Gastrocnemius medialis (tissue), 4 donors: Measurements from ENCODE around the gene TIAL1.

Experiments
- CTCF ChIP-seq, 5 experiments: fragments of 450-650 bp in 3 of 5; fragments of 200-600 bp in 2 of 5; sonication (generic) in 2 of 5; IDR thresholded peaks in 4 of 5; conservative IDR thresholded peaks in 1 of 5; 1 replicate in 4 of 5; 2 replicates in 1 of 5; pipeline ENCODE4 v1.5.1; 2016 to 2019; ENCODE audit warnings: antibody characterized with exemption in 5 of 5, mild to moderate bottlenecking in 3 of 5, moderate library complexity in 3 of 5
- POLR2A ChIP-seq, 2 donors: fragments of 450-650 bp; IDR thresholded peaks; one replicate each; pipeline ENCODE4 v1.6.1; 2017; ENCODE audit warnings: antibody characterized with exemption in 2 of 2, mild to moderate bottlenecking in 2 of 2, moderate library complexity in 2 of 2

GRCh38 chr10:119524720-119525070 lies 72.1 kb downstream of the TIAL1 start:
- TF ChIP-seq POLR2A (IDR thresholded peaks at IDR 0.05) (no peak), CTCF (IDR thresholded peaks at IDR 0.05 in 4 of 5, conservative IDR thresholded peaks at IDR 0.05 in 1 of 5) (no peak)
